ENCODE data around the gene TBX4.

DNA sequence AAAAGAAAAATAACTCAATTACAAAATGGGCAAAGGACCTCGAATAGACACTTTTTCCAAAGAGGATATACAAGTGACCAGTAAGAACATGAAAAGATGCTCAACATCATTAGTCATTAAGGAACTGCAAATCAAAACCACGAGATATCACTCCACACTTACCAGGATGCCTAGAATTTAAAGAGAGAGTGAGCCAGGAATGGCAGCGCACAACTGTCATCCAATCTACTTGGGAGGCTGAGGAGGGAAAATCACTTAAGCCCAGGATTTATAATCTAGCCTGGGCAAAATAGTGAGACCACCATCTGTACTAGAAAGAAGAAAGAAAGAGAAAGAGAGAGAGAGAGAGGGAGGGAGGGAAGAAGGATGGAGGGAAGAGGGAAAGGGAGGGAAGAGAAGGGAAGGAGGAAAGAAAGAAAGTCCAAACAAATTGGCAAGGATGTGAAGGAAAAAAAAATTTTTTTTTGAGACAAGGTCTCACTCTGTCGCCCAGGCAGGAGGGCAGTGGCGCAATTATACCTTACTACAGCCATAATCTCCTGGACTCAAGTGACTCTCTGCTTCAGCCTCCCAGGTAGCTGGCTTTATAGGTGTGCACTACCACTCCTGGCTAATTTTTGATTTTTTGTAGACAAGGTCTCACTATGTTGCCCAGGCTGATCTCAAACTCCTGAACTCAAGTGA, 30.0 kb upstream of the TBX4 start:
- TF ChIP-seq TAF1 (IDR thresholded peaks at IDR 0.05; ENCODE audit: low read depth) (no peak), CREB1 (IDR thresholded peaks at IDR 0.05; ENCODE audit: low read depth) (no peak), FOXM1 (IDR thresholded peaks at IDR 0.05; ENCODE audit: borderline replicate concordance, low read depth) (no peak), EP300 (IDR thresholded peaks at IDR 0.05; ENCODE audit: borderline replicate concordance) (no peak)
- TF ChIP-seq, protein P1, sequence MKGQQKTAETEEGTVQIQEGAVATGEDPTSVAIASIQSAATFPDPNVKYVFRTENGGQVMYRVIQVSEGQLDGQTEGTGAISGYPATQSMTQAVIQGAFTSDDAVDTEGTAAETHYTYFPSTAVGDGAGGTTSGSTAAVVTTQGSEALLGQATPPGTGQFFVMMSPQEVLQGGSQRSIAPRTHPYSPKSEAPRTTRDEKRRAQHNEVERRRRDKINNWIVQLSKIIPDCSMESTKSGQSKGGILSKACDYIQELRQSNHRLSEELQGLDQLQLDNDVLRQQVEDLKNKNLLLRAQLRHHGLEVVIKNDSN (IDR thresholded peaks at IDR 0.05), result no peak
- TF ChIP-seq, protein P2, sequence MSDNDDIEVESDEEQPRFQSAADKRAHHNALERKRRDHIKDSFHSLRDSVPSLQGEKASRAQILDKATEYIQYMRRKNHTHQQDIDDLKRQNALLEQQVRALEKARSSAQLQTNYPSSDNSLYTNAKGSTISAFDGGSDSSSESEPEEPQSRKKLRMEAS (IDR thresholded peaks at IDR 0.05), result no peak

Data from Ishikawa (cell line).